ENCODE results near the gene PCDHGA12. TPM values are rescaled to one million over a fixed set of nuclear protein-coding genes. Genes with fewer than 3 reads are reported as not detected.

The PCDHGA12 gene
- total and polyA plus RNA-seq, 8 donors = 0.12 to 7.4 (median 2.4) TPM; not detected in 1

- TF ChIP-seq CTCF (IDR thresholded peaks at IDR 0.05) (no peak), POLR2A (IDR thresholded peaks at IDR 0.05) (no peak), EP300 (IDR thresholded peaks at IDR 0.05) (no peak), POLR2AphosphoS5 (IDR thresholded peaks at IDR 0.05) (no peak)
- no peak overlapping the region for H3K4me3 ChIP-seq
- no peak for DNase-seq
- H3K9me3 ChIP-seq = peaks cover 40 to 96% (median 78%) of the 10 kb centered on the region in 4 donors
- peaks cover 0 to 10% (median 0%) of the 10 kb centered on the region in 4 donors for H3K4me1 ChIP-seq
- WGBS, 5 donors = 58 to 85% (median 66%) methylated on average over 2 of the region's 2 CpGs
- H3K27ac ChIP-seq = no peak overlapping the region
- H3K27me3 ChIP-seq = peaks cover 0 to 39% (median 12%) of the 10 kb centered on the region in 3 donors
- H3K36me3 ChIP-seq = peaks cover 0 to 10% (median 2%) of the 10 kb centered on the region in 4 donors
- intact Hi-C loops (cut with DNase I; ENCODE audit: low total_unique reads) = no loop called here
These were observed 3.7 kb downstream of the PCDHGA12 start for GRCh38 chr5:141434006-141434405.

- TF ChIP-seq POLR2AphosphoS5 (IDR thresholded peaks at IDR 0.05) = no peak
- no peak for TF ChIP-seq EP300 (IDR thresholded peaks at IDR 0.05)
- no peak for TF ChIP-seq POLR2A (IDR thresholded peaks at IDR 0.05)
- no peak for TF ChIP-seq CTCF (IDR thresholded peaks at IDR 0.05)
- Histone ChIP-seq H3K4me1 (no peaks in the 10 kb centered on the region), H3K27ac (no peak overlapping the region), H3K4me3 (no peak overlapping the region), H3K9me3 (peaks cover 30 to 96% (median 79%) of the 10 kb centered on the region in 4 donors), H3K36me3 (peaks cover 0 to 9% (median 0%) of the 10 kb centered on the region in 4 donors), H3K27me3 (peaks cover 0 to 12% (median 2%) of the 10 kb centered on the region in 3 donors)
- WGBS, 5 donors = 80 to 98% (median 89%) methylated on average over 2 of the region's 2 CpGs
- DNase-seq = no peak
- intact Hi-C loops (cut with DNase I; ENCODE audit: low total_unique reads) = no loop called here
These were observed 6.9 kb downstream of the PCDHGA12 start for GRCh38 chr5:141437221-141437620.

- intact Hi-C loops (cut with DNase I; ENCODE audit: low total_unique reads) = no loop called here
- TF ChIP-seq CTCF (IDR thresholded peaks at IDR 0.05) (no peak), POLR2A (IDR thresholded peaks at IDR 0.05) (no peak), POLR2AphosphoS5 (IDR thresholded peaks at IDR 0.05) (no peak), EP300 (IDR thresholded peaks at IDR 0.05) (no peak)
- Histone ChIP-seq H3K4me1 (no peaks in the 10 kb centered on the region), H3K4me3 (no peak overlapping the region), H3K27ac (no peak overlapping the region), H3K27me3 (no peaks in the 10 kb centered on the region), H3K36me3 (peaks cover 0 to 9% (median 0%) of the 10 kb centered on the region in 4 donors), H3K9me3 (peaks cover 13 to 90% (median 68%) of the 10 kb centered on the region in 4 donors)
- WGBS, 5 donors = 60 to 69% (median 64%) methylated on average over 10 of the region's 10 CpGs
- no peak for DNase-seq
These were observed 9.3 kb downstream of the PCDHGA12 start for GRCh38 chr5:141439411-141440141.

GRCh38 chr5:141440341-141440740 is 10.0 kb downstream of the PCDHGA12 start:
- no peak for DNase-seq
- TF ChIP-seq POLR2AphosphoS5 (IDR thresholded peaks at IDR 0.05) = no peak
- TF ChIP-seq CTCF (IDR thresholded peaks at IDR 0.05) = no peak
- no peak for TF ChIP-seq EP300 (IDR thresholded peaks at IDR 0.05)
- no peak for TF ChIP-seq POLR2A (IDR thresholded peaks at IDR 0.05)
- H3K4me1 ChIP-seq = no peaks in the 10 kb centered on the region
- H3K27ac ChIP-seq = no peak overlapping the region
- intact Hi-C loops (cut with DNase I; ENCODE audit: low total_unique reads) = no loop called here
- H3K36me3 ChIP-seq = peaks cover 0 to 9% (median 0%) of the 10 kb centered on the region in 4 donors
- peaks cover 13 to 90% (median 61%) of the 10 kb centered on the region in 4 donors for H3K9me3 ChIP-seq
- 90 to 93% (median 92%) methylated on average over 9 of the region's 9 CpGs for WGBS, 5 donors
- H3K27me3 ChIP-seq = no peaks in the 10 kb centered on the region
- no peak overlapping the region for H3K4me3 ChIP-seq
